Osteocyte (in vitro differentiated cells): ENCODE data around the gene DCXR. TPM values are rescaled to one million over a fixed set of nuclear protein-coding genes. Genes with fewer than 3 reads are reported as not detected.

Experiments used
- DNase-seq: peaks from one replicate; pipeline ENCODE4 v3.0.0; 2021; ENCODE audit warnings: mixed read lengths; ENCODE audit not compliant: unreplicated experiment; ENCODE audit errors: extremely low spot score
- H3K27ac Mint-ChIP-seq: one replicate; pipeline ENCODE4 v1.8.0; 2021; ENCODE audit warnings: mild to moderate bottlenecking, mixed read lengths; ENCODE audit not compliant: unreplicated experiment
- H3K27me3 Mint-ChIP-seq: one replicate; pipeline ENCODE4 v1.8.0; 2021; ENCODE audit warnings: mixed read lengths; ENCODE audit not compliant: unreplicated experiment
- H3K36me3 Mint-ChIP-seq: one replicate; pipeline ENCODE4 v1.8.0; 2021; ENCODE audit warnings: mixed read lengths; ENCODE audit not compliant: unreplicated experiment
- H3K4me1 Mint-ChIP-seq: one replicate; pipeline ENCODE4 v1.8.0; 2021; ENCODE audit warnings: mixed read lengths; ENCODE audit not compliant: unreplicated experiment
- H3K4me3 Mint-ChIP-seq: one replicate; pipeline ENCODE4 v1.8.0; 2021; ENCODE audit warnings: mild to moderate bottlenecking, moderate library complexity, mixed read lengths; ENCODE audit not compliant: unreplicated experiment
- H3K9me3 Mint-ChIP-seq: one replicate; pipeline ENCODE4 v1.8.0; 2021; ENCODE audit warnings: mixed read lengths; ENCODE audit not compliant: unreplicated experiment
- total RNA-seq: library from RNA; stranded (reverse); gene quantifications from 2 replicates; pipeline ENCODE4 v1.2.1, GENCODE V29; 2021
- TF ChIP-seq, protein P1 (sequence below): fragments of 200-600 bp; sonication (generic); IDR thresholded peaks from 2 replicates; pipeline ENCODE4 v1.5.0; 2021; ENCODE audit warnings: antibody characterized with exemption, mild to moderate bottlenecking, moderate library complexity

DCXR gene
- total RNA-seq, 1 donor from 2014 or later = 69.0 TPM

DNA sequence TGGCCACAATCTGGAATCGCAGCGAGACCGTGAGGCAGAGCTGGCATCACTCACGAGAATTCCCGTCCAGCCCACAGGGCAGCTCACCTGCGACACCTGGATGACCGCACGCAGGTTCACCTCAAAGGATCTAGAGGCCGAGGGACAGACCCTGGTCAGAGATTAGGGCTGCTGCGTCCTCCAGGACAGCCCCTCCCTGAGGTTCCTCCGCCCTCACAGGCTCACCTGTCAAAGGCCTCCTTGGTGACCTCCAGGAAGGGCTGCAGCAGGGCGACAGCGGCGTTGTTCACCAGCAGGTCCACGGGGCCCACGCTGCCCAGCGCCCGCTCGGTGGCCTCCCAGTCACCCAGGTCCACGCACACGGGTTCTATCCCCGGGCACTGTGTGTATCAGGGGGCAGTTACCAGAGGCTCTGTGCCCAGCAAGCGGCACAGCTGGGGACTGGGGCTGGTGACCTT is 834 bp downstream of the DCXR start:
- Mint-ChIP-seq H3K9me3 (no peaks in the 10 kb centered on the region), H3K27me3 (no peaks in the 10 kb centered on the region), H3K36me3 (no peaks in the 10 kb centered on the region), H3K4me1 (peaks cover 21% of the 10 kb centered on the region), H3K27ac (peak overlapping the region; percentile 76), H3K4me3 (peak overlapping the region; percentile 73)
- TF ChIP-seq, protein P1, sequence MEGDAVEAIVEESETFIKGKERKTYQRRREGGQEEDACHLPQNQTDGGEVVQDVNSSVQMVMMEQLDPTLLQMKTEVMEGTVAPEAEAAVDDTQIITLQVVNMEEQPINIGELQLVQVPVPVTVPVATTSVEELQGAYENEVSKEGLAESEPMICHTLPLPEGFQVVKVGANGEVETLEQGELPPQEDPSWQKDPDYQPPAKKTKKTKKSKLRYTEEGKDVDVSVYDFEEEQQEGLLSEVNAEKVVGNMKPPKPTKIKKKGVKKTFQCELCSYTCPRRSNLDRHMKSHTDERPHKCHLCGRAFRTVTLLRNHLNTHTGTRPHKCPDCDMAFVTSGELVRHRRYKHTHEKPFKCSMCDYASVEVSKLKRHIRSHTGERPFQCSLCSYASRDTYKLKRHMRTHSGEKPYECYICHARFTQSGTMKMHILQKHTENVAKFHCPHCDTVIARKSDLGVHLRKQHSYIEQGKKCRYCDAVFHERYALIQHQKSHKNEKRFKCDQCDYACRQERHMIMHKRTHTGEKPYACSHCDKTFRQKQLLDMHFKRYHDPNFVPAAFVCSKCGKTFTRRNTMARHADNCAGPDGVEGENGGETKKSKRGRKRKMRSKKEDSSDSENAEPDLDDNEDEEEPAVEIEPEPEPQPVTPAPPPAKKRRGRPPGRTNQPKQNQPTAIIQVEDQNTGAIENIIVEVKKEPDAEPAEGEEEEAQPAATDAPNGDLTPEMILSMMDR = no peak
- DNase-seq = no peak

DNA sequence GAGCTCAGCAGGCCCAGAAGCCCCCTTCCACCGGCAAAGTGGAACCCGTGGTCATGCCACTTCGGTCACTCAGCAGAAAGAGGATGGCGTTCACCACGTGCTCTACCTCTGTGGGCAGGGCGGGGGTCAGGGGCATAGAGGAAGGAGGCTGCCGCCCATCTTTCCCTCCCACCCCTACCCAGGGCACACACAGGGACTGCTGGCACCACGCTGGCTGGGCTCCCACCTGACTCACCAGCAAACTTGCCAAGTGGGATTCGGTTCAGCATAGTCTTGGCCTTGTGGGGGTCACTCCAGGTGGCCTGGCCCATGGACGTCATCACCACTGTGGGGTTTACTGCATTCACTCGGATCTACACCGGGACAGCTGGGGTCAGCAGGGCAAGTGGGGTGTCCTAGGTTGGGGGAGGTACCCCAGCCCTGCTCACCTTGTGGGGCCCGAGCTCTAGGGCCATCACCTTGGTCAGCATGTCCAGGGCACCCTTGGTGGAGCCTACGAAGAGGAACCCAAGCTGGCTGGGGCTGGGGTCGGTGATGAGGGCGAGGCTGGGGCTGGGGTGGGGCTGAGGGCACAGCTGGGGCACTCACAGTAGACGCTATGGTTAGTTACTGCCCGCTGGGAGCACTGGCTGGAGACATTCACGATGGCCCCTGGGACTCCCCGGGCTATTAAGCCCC is 1.4 kb downstream of the DCXR start:
- TF ChIP-seq, protein P1 = no peak
- H3K36me3 Mint-ChIP-seq = no peaks in the 10 kb centered on the region
- H3K27me3 Mint-ChIP-seq = no peaks in the 10 kb centered on the region
- H3K9me3 Mint-ChIP-seq = no peaks in the 10 kb centered on the region
- peaks cover 17% of the 10 kb centered on the region for H3K4me1 Mint-ChIP-seq
- no peak overlapping the region for H3K27ac Mint-ChIP-seq
- DNase-seq = no peak
- H3K4me3 Mint-ChIP-seq = peak overlapping the region; percentile 73

DNA sequence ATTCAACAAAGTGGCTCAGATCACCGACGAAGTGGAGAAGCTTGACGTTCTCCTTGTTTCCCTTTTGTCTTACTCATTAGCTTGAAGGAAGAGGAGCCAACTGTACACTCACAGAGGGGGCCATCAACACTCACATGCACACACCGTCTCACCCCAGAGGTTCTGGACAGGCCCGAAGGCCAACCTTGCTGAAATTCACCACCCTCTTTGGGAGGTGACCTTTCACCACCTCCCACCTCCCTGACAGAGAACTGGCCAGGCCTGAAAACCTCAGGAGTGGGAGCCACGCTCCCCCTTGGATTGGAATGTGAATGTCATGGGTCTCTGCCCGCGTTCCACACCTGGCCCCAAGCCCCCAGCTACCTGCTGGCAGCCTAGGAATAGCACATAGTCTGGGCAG is 2.0 kb downstream of the DCXR start:
- H3K27me3 Mint-ChIP-seq = no peaks in the 10 kb centered on the region
- peak overlapping the region; percentile 50 for H3K4me3 Mint-ChIP-seq
- H3K27ac Mint-ChIP-seq = no peak overlapping the region
- peaks cover 18% of the 10 kb centered on the region for H3K4me1 Mint-ChIP-seq
- TF ChIP-seq, protein P1 = no peak
- no peak for DNase-seq
- no peaks in the 10 kb centered on the region for H3K9me3 Mint-ChIP-seq
- H3K36me3 Mint-ChIP-seq = no peaks in the 10 kb centered on the region

DNA sequence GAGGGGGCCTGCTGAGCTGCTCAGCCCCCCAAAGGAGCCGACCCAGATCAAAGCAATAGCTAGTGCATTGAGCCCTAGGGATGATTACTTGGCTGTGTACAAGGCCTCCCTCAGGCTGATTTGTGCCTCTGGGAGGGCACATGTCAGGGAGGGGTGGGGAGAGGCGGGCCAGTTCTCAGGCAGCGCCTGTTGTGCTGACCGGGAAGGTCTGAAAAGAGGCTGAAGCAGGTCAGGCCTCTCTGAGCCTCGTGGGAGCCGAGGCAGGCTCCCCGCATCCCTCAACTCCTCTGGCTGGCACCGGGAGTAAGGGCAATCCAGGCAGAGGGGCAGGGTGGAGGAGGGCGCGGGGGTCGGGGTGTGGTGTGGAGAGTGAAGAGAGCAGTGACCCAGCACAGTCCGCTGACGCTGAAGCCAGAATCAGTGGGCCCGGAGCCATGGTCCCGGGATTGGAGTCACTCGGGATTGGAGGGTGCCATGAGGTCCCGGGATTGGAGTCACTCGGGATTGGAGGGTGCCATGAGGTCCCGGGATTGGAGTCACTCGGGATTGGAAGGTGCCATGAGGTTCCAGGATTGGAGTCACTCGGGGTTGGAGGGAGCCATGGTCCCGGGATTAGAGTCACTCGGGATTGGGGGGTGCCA is 3.0 kb downstream of the DCXR start:
- no peak overlapping the region for H3K4me3 Mint-ChIP-seq
- no peak overlapping the region for H3K27ac Mint-ChIP-seq
- H3K27me3 Mint-ChIP-seq = no peaks in the 10 kb centered on the region
- TF ChIP-seq, protein P1 = no peak
- H3K4me1 Mint-ChIP-seq = peaks cover 22% of the 10 kb centered on the region
- no peaks in the 10 kb centered on the region for H3K36me3 Mint-ChIP-seq
- no peaks in the 10 kb centered on the region for H3K9me3 Mint-ChIP-seq
- no peak for DNase-seq

DNA sequence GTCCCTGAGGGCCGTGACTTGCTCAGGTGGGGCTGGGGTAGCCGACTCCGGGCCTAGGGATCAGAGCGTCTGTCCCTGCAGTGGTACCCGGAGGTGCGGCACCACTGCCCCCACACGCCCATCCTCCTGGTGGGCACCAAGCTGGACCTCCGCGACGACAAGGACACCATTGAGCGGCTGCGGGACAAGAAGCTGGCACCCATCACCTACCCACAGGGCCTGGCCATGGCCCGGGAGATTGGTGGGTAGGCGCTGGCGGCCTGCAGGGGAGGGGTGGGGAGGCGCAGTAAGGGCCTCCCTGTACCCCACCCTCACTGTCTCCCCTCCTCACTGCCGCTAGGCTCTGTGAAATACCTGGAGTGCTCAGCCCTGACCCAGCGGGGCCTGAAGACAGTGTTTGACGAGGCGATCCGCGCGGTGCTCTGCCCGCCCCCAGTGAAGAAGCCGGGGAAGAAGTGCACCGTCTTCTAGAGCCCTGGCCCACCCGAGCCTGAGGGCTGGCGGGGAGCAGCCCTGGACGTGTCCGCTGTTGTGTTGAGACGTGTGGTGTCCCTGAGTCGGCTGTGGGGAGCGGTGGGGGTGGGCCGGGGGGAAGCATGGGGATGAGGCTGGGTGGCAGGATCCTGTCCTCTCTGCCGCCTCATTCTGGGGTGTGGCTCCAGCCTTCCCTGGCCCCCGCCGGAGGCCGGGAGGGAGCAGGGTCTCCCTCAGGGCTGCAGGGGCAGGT is 4.0 kb downstream of the DCXR start:
- Mint-ChIP-seq H3K4me1 (peaks cover 22% of the 10 kb centered on the region), H3K36me3 (no peaks in the 10 kb centered on the region), H3K4me3 (peak overlapping the region; percentile 56), H3K27me3 (no peaks in the 10 kb centered on the region), H3K9me3 (no peaks in the 10 kb centered on the region), H3K27ac (no peak overlapping the region)
- TF ChIP-seq, protein P1 = no peak
- no peak for DNase-seq
